ENCODE data around the gene SCAMP2.

Gene SCAMP2

DNA sequence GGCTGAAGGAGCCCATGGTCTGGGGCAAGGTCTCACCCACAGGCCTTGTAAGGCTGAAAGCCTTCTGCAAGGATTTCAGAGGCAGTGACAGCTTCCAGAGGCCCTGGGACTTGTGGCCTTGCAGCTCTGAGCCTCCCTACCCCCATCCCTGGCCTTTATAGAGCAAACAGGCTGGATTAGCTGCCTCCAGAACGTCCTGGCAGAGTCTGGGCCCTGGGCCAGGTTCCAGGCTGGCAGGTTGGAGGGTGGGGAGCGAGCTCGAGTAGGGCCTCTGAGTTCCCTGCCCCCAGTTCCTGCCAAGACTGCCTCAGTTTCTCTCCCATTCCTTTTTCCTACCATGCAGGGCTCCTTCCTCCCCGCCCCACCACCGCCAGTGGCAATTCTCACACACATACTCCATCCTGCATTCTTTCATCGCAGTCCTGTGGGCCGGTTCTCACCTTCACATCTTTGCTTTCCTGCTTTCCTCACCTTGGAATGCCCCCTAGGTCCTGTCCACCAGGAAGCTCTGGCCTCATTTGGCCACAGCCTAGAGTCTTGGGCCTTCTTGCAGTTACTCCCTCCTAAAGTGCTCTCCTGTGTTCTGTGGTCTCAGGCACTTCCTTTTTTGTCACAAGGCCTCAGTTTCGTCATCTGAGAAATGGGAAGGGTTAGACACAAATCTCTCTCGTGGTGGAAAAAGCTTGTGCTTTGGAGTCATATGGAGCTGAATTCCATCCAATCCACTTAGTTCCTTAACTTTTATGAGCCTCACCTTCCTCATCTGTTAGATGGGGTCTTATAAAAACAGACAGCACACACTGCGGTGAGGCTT, 57.8 kb downstream of the SCAMP2 start:
- H3K27ac ChIP-seq (ENCODE audit: low read depth, low read length) = no peak overlapping the region

DNA sequence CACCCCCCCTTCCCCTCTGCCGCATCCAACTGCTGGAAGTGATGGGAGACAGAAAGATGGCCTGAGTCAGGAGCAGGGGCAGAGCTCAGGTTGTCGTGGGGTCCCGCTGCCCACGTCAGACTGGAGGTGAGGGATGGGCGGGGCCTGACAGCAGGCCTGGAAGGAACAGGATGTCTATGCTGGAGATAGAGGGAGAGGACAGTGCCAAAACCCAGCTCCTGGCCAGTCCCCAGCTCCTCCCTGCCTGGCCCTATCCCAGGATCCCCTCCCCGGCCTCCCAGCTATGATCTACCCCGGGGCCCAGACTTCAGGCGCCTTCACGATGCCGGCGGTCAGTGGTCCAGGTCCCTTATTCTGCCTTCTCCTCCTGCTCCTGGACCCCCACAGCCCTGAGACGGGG, 60.6 kb downstream of the SCAMP2 start, which contains the start of gene LMAN1L:
LMAN1L (plus strand) TSS at position 303 of the 400 bp plus-strand sequence; CDS start at position 323, 20 bp downstream.
- Histone ChIP-seq H3K9ac (ENCODE audit: low read depth in 1 of 2, low read length in 2 of 2) (no peak within 1 kb of the TSS), H3K4me1 (ENCODE audit: control insufficient read depth in 1 of 2, insufficient read depth in 2 of 2, low read length in 2 of 2) (peaks cover 21 to 26% of the 10 kb centered on the region in 2 donors), H3K36me3 (ENCODE audit: control insufficient read depth in 1 of 2, insufficient read depth in 2 of 2, low read length in 2 of 2) (no peaks in the 10 kb centered on the region), H3K27me3 (ENCODE audit: control insufficient read depth in 1 of 2, insufficient read depth in 2 of 2, low read length in 2 of 2) (no peaks in the 10 kb centered on the region), H3K27ac (ENCODE audit: low read depth, low read length) (no peak within 1 kb of the TSS), H3K4me3 (ENCODE audit: low read depth in 1 of 2, low read length in 2 of 2) (no peak within 1 kb of the TSS), H3K9me3 (ENCODE audit: control insufficient read depth in 1 of 2, low read length in 2 of 2) (no peaks in the 10 kb centered on the region)

More for the DNA sequence above, 57.8 kb downstream of the SCAMP2 start:
- peak overlapping the region in 1 of 2 donors; percentile 43 for H3K9ac ChIP-seq (ENCODE audit: low read depth in 1 of 2, low read length in 2 of 2)
- H3K36me3 ChIP-seq (ENCODE audit: control insufficient read depth in 1 of 2, insufficient read depth in 2 of 2, low read length in 2 of 2) = no peaks in the 10 kb centered on the region
- no peaks in the 10 kb centered on the region for H3K9me3 ChIP-seq (ENCODE audit: control insufficient read depth in 1 of 2, low read length in 2 of 2)
- peaks cover 30 to 34% of the 10 kb centered on the region in 2 donors for H3K4me1 ChIP-seq (ENCODE audit: control insufficient read depth in 1 of 2, insufficient read depth in 2 of 2, low read length in 2 of 2)
- no peaks in the 10 kb centered on the region for H3K27me3 ChIP-seq (ENCODE audit: control insufficient read depth in 1 of 2, insufficient read depth in 2 of 2, low read length in 2 of 2)
- no peak overlapping the region for H3K4me3 ChIP-seq (ENCODE audit: low read depth in 1 of 2, low read length in 2 of 2)

DNA sequence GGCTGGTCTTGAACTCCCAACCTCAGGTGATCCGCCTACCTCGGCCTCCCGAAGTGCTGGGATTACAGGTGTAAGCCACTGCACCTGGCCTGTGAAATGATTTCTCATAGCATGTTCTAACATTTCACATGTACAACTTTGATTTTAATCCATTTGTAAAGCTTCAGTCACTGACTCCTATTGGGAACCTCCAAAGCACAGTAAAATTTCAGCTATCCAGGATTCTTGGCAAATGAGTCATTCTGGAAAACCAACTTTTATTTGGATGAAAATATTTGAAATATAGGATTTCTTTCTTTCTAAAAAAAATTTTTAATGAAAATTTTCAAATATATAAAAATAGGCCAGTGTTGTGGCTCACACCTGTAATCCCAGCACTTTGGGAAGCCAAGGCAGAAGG, 63.2 kb downstream of the SCAMP2 start:
- no peak overlapping the region for H3K9ac ChIP-seq (ENCODE audit: low read depth in 1 of 2, low read length in 2 of 2)
- H3K4me1 ChIP-seq (ENCODE audit: control insufficient read depth in 1 of 2, insufficient read depth in 2 of 2, low read length in 2 of 2) = peaks cover 11 to 20% of the 10 kb centered on the region in 2 donors
- no peak overlapping the region for H3K4me3 ChIP-seq (ENCODE audit: low read depth in 1 of 2, low read length in 2 of 2)
- no peak overlapping the region for H3K27ac ChIP-seq (ENCODE audit: low read depth, low read length)
- H3K9me3 ChIP-seq (ENCODE audit: control insufficient read depth in 1 of 2, low read length in 2 of 2) = no peaks in the 10 kb centered on the region
- H3K36me3 ChIP-seq (ENCODE audit: control insufficient read depth in 1 of 2, insufficient read depth in 2 of 2, low read length in 2 of 2) = no peaks in the 10 kb centered on the region
- no peaks in the 10 kb centered on the region for H3K27me3 ChIP-seq (ENCODE audit: control insufficient read depth in 1 of 2, insufficient read depth in 2 of 2, low read length in 2 of 2)

- Histone ChIP-seq H3K4me3 (ENCODE audit: low read depth in 1 of 2, low read length in 2 of 2) (no peak overlapping the region), H3K36me3 (ENCODE audit: control insufficient read depth in 1 of 2, insufficient read depth in 2 of 2, low read length in 2 of 2) (peaks cover 0 to under 1% of the 10 kb centered on the region in 2 donors), H3K9me3 (ENCODE audit: control insufficient read depth in 1 of 2, low read length in 2 of 2) (no peaks in the 10 kb centered on the region), H3K9ac (ENCODE audit: low read depth in 1 of 2, low read length in 2 of 2) (no peak overlapping the region), H3K27ac (ENCODE audit: low read depth, low read length) (no peak overlapping the region), H3K27me3 (ENCODE audit: control insufficient read depth in 1 of 2, insufficient read depth in 2 of 2, low read length in 2 of 2) (no peaks in the 10 kb centered on the region), H3K4me1 (ENCODE audit: control insufficient read depth in 1 of 2, insufficient read depth in 2 of 2, low read length in 2 of 2) (peaks cover 6 to 16% of the 10 kb centered on the region in 2 donors)
These were observed 63.9 kb downstream of the SCAMP2 start for GRCh38 chr15:74809242-74809641.

GRCh38 chr15:74808840-74809229, 64.3 kb downstream of the SCAMP2 start:
- no peak overlapping the region for H3K4me3 ChIP-seq (ENCODE audit: low read depth in 1 of 2, low read length in 2 of 2)
- peaks cover 6 to 16% of the 10 kb centered on the region in 2 donors for H3K4me1 ChIP-seq (ENCODE audit: control insufficient read depth in 1 of 2, insufficient read depth in 2 of 2, low read length in 2 of 2)
- no peak overlapping the region for H3K27ac ChIP-seq (ENCODE audit: low read depth, low read length)
- no peaks in the 10 kb centered on the region for H3K9me3 ChIP-seq (ENCODE audit: control insufficient read depth in 1 of 2, low read length in 2 of 2)
- no peak overlapping the region for H3K9ac ChIP-seq (ENCODE audit: low read depth in 1 of 2, low read length in 2 of 2)
- H3K27me3 ChIP-seq (ENCODE audit: control insufficient read depth in 1 of 2, insufficient read depth in 2 of 2, low read length in 2 of 2) = no peaks in the 10 kb centered on the region
- peaks cover 0 to 5% of the 10 kb centered on the region in 2 donors for H3K36me3 ChIP-seq (ENCODE audit: control insufficient read depth in 1 of 2, insufficient read depth in 2 of 2, low read length in 2 of 2)

DNA sequence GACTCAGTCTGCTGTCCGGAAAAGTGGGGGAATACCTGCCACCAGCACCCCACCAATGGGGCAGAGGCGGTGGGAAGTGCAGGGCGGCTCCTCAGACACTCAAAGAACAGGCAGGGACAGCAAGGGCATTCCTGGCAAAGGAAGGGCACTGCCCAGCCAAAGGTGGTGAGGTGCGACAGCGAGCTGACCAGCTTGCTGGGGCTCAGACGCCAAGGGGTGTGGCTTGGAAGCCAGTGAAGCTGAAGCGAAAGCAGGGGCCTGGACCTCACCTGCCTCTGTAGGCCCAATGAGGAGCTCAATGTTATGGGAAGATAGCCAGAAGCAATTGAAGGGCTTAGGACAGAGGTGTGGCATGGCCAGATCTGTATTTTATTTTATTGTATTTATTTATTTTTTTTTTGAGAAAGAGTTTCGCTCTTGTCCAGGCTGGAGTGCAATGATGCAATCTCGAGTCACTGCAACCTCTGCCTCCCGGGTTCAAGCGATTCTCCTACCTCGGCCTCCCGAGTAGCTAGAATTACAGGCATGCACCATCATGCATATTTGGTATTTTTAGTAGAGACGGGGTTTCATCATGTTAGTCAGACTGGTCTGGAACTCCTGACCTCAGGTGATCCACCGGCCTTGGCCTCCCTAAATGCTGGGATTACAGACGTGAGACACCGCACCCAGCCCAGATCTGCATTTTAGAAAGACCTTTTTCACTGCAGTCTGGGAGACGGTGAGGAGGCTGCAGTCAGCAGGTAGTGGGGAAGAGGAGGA, 64.9 kb downstream of the SCAMP2 start:
- no peaks in the 10 kb centered on the region for H3K27me3 ChIP-seq (ENCODE audit: control insufficient read depth in 1 of 2, insufficient read depth in 2 of 2, low read length in 2 of 2)
- no peak overlapping the region for H3K9ac ChIP-seq (ENCODE audit: low read depth in 1 of 2, low read length in 2 of 2)
- H3K4me3 ChIP-seq (ENCODE audit: low read depth in 1 of 2, low read length in 2 of 2) = no peak overlapping the region
- no peak overlapping the region for H3K27ac ChIP-seq (ENCODE audit: low read depth, low read length)
- H3K4me1 ChIP-seq (ENCODE audit: control insufficient read depth in 1 of 2, insufficient read depth in 2 of 2, low read length in 2 of 2) = peaks cover 6 to 16% of the 10 kb centered on the region in 2 donors
- no peaks in the 10 kb centered on the region for H3K9me3 ChIP-seq (ENCODE audit: control insufficient read depth in 1 of 2, low read length in 2 of 2)
- H3K36me3 ChIP-seq (ENCODE audit: control insufficient read depth in 1 of 2, insufficient read depth in 2 of 2, low read length in 2 of 2) = peaks cover 4 to 10% of the 10 kb centered on the region in 2 donors

GRCh38 chr15:74807282-74807681, 65.9 kb downstream of the SCAMP2 start:
- peak overlapping the region; percentile 10 for H3K27ac ChIP-seq (ENCODE audit: low read depth, low read length)

DNA sequence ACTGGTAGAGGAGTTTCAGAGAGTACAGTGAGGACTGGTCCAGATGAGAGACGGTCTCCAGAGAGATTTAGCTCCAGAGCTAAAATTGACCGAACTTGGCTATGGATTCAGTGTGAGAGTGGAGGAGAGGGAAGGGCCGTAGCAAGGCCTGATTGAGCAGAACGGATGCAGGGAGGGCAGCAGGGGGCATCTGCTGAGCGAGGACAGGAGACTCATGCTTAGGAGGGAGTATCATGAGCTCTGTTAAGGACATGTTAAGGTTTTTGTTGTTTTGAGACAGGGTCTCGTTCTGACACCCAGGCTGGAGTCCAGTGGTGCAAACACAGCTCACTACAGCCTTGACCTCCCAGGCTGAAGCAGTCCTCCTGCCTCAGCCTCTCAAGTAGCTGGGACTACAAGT, 68.2 kb downstream of the SCAMP2 start:
- H3K36me3 ChIP-seq (ENCODE audit: control insufficient read depth in 1 of 2, insufficient read depth in 2 of 2, low read length in 2 of 2) = peaks cover 10 to 39% of the 10 kb centered on the region in 2 donors
- no peak overlapping the region for H3K4me3 ChIP-seq (ENCODE audit: low read depth in 1 of 2, low read length in 2 of 2)
- H3K4me1 ChIP-seq (ENCODE audit: control insufficient read depth in 1 of 2, insufficient read depth in 2 of 2, low read length in 2 of 2) = peaks cover 14 to 26% of the 10 kb centered on the region in 2 donors
- no peak overlapping the region for H3K9ac ChIP-seq (ENCODE audit: low read depth in 1 of 2, low read length in 2 of 2)
- no peaks in the 10 kb centered on the region for H3K27me3 ChIP-seq (ENCODE audit: control insufficient read depth in 1 of 2, insufficient read depth in 2 of 2, low read length in 2 of 2)
- no peaks in the 10 kb centered on the region for H3K9me3 ChIP-seq (ENCODE audit: control insufficient read depth in 1 of 2, low read length in 2 of 2)
- H3K27ac ChIP-seq (ENCODE audit: low read depth, low read length) = no peak overlapping the region

More at GRCh38 chr15:74807282-74807681, 65.9 kb downstream of the SCAMP2 start:
- H3K27me3 ChIP-seq (ENCODE audit: control insufficient read depth in 1 of 2, insufficient read depth in 2 of 2, low read length in 2 of 2) = no peaks in the 10 kb centered on the region
- H3K9ac ChIP-seq (ENCODE audit: low read depth in 1 of 2, low read length in 2 of 2) = no peak overlapping the region
- peaks cover 6 to 16% of the 10 kb centered on the region in 2 donors for H3K4me1 ChIP-seq (ENCODE audit: control insufficient read depth in 1 of 2, insufficient read depth in 2 of 2, low read length in 2 of 2)
- H3K9me3 ChIP-seq (ENCODE audit: control insufficient read depth in 1 of 2, low read length in 2 of 2) = no peaks in the 10 kb centered on the region
- no peak overlapping the region for H3K4me3 ChIP-seq (ENCODE audit: low read depth in 1 of 2, low read length in 2 of 2)
- peaks cover 4 to 18% of the 10 kb centered on the region in 2 donors for H3K36me3 ChIP-seq (ENCODE audit: control insufficient read depth in 1 of 2, insufficient read depth in 2 of 2, low read length in 2 of 2)

DNA sequence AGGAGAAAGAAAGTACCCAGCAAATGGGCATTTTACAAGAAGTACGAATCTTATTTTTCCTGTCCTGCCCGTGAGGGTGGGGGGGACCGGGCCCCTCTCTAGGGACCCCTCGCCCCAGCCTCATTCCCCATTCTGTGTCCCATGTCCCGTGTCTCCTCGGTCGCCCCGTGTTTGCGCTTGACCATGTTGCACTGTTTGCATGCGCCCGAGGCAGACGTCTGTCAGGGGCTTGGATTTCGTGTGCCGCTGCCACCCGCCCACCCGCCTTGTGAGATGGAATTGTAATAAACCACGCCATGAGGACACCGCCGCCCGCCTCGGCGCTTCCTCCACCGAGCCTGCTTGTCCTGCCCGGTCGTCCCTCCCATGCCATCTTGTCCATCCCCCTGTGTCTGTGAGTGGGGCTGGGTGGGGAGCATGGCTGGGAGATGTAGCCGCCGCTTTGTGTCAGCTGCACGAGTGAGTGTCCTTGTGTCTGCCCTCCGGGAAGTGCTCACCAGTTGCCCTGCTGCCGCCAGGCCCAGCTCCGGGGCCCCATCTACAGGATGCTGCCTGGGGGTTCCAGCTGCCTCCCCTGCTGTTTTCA, 70.2 kb downstream of the SCAMP2 start:
- peaks cover 34 to 37% of the 10 kb centered on the region in 2 donors for H3K4me1 ChIP-seq (ENCODE audit: control insufficient read depth in 1 of 2, insufficient read depth in 2 of 2, low read length in 2 of 2)
- no peaks in the 10 kb centered on the region for H3K9me3 ChIP-seq (ENCODE audit: control insufficient read depth in 1 of 2, low read length in 2 of 2)
- H3K27ac ChIP-seq (ENCODE audit: low read depth, low read length) = no peak overlapping the region
- H3K9ac ChIP-seq (ENCODE audit: low read depth in 1 of 2, low read length in 2 of 2) = no peak overlapping the region
- no peaks in the 10 kb centered on the region for H3K27me3 ChIP-seq (ENCODE audit: control insufficient read depth in 1 of 2, insufficient read depth in 2 of 2, low read length in 2 of 2)
- H3K4me3 ChIP-seq (ENCODE audit: low read depth in 1 of 2, low read length in 2 of 2) = no peak overlapping the region
- H3K36me3 ChIP-seq (ENCODE audit: control insufficient read depth in 1 of 2, insufficient read depth in 2 of 2, low read length in 2 of 2) = peaks cover 14 to 58% of the 10 kb centered on the region in 2 donors

DNA sequence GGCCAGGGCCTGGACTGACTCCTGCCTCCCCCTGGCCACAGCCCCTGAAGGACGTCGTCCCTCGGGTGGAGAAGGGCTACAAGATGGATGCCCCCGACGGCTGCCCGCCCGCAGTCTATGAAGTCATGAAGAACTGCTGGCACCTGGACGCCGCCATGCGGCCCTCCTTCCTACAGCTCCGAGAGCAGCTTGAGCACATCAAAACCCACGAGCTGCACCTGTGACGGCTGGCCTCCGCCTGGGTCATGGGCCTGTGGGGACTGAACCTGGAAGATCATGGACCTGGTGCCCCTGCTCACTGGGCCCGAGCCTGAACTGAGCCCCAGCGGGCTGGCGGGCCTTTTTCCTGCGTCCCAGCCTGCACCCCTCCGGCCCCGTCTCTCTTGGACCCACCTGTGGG, 70.9 kb downstream of the SCAMP2 start:
- Histone ChIP-seq H3K36me3 (ENCODE audit: control insufficient read depth in 1 of 2, insufficient read depth in 2 of 2, low read length in 2 of 2) (peaks cover 14 to 59% of the 10 kb centered on the region in 2 donors), H3K9ac (ENCODE audit: low read depth in 1 of 2, low read length in 2 of 2) (no peak overlapping the region), H3K27ac (ENCODE audit: low read depth, low read length) (no peak overlapping the region), H3K27me3 (ENCODE audit: control insufficient read depth in 1 of 2, insufficient read depth in 2 of 2, low read length in 2 of 2) (no peaks in the 10 kb centered on the region), H3K9me3 (ENCODE audit: control insufficient read depth in 1 of 2, low read length in 2 of 2) (no peaks in the 10 kb centered on the region), H3K4me3 (ENCODE audit: low read depth in 1 of 2, low read length in 2 of 2) (no peak overlapping the region), H3K4me1 (ENCODE audit: control insufficient read depth in 1 of 2, insufficient read depth in 2 of 2, low read length in 2 of 2) (peaks cover 37 to 40% of the 10 kb centered on the region in 2 donors)

Measured in duodenal mucosa (tissue), 2 donors.